ENCODE data around the gene AFG3L2. TPM values are rescaled to one million over a fixed set of nuclear protein-coding genes. Genes with fewer than 3 reads are reported as not detected.

The AFG3L2 gene
- total and polyA plus RNA-seq, 2 experiments from 2014 or later = 50.3 to 105 TPM

GRCh38 chr18:12282442-12283039, 94.5 kb downstream of the AFG3L2 start:
- Histone ChIP-seq H3K36me3 (ENCODE audit: insufficient read depth) (no peaks in the 10 kb centered on the region), H3K4me2 (no peak overlapping the region), H3K4me1 (ENCODE audit: insufficient read depth) (peaks cover 10% of the 10 kb centered on the region; the same call in 1 of the 2 replicates), H3K9me2 (ENCODE audit: insufficient read depth) (no peaks in the 10 kb centered on the region), H3K4me3 (no peak overlapping the region), H3K27me3 (ENCODE audit: insufficient read depth) (peaks cover 18% of the 10 kb centered on the region), H3F3A (replicated peaks; ENCODE audit: low read depth) (peaks cover 4% of the 10 kb centered on the region), H3K79me2 (replicated peaks; ENCODE audit: insufficient read depth) (no peaks in the 10 kb centered on the region), H2AFZ (no peak overlapping the region; the same call in 1 of the 2 replicates), H3K27ac (ENCODE audit: low read depth) (no peak overlapping the region), H4K20me1 (replicated peaks; ENCODE audit: insufficient read depth) (no peaks in the 10 kb centered on the region)
- Mint-ChIP-seq H3K27ac (no peak overlapping the region), H3K4me1 (peaks cover 29% of the 10 kb centered on the region), H3K4me3 (no peak overlapping the region), H3K27me3 (ENCODE audit: insufficient read depth, low read depth, poor library complexity) (peaks cover 22% of the 10 kb centered on the region), H3K9me3 (no peaks in the 10 kb centered on the region), H3K36me3 (ENCODE audit: low read depth) (no peaks in the 10 kb centered on the region)
- TF ChIP-seq REST (IDR thresholded peaks at IDR 0.05; ENCODE audit: unreplicated experiment) = no peak
- no peak for TF ChIP-seq EZH2 (IDR thresholded peaks at IDR 0.05; ENCODE audit: low read depth, unreplicated experiment)
- no peak for TF ChIP-seq CTCF (conservative IDR thresholded peaks at IDR 0.05; ENCODE audit: low read depth in 2 of 2)
- TF ChIP-seq CREB1 (CRISPR knock-in tag; IDR thresholded peaks at IDR 0.05; ENCODE audit: low read depth) = no peak
- TF ChIP-seq NANOG (IDR thresholded peaks at IDR 0.05; ENCODE audit: borderline replicate concordance) = no peak
- no peak for TF ChIP-seq ZNF331 (CRISPR knock-in tag; IDR thresholded peaks at IDR 0.05; ENCODE audit: low read depth)
- TF ChIP-seq POLR2AphosphoS5 (IDR thresholded peaks at IDR 0.05; ENCODE audit: low read depth) = no peak
- no peak for TF ChIP-seq ZNF462 (CRISPR knock-in tag; IDR thresholded peaks at IDR 0.05)
- no peak for TF ChIP-seq ZNF114 (CRISPR knock-in tag; IDR thresholded peaks at IDR 0.05)
- no peak for TF ChIP-seq EZH2phosphoT487 (IDR thresholded peaks at IDR 0.05; ENCODE audit: unreplicated experiment)
- no peak for TF ChIP-seq STAT1 (IDR thresholded peaks at IDR 0.05; ENCODE audit: unreplicated experiment)
- TF ChIP-seq ETS1 (IDR thresholded peaks at IDR 0.05) = no peak
- no peak for TF ChIP-seq JUNB (IDR thresholded peaks at IDR 0.05; ENCODE audit: unreplicated experiment)
- no peak for ATAC-seq
- no peak for DNase-seq (ENCODE audit: low spot score)
